IPS-20b (cell line): ENCODE results near the gene FES.
"Not testable (repeated sequence)": the region's sequence is repeated elsewhere in the genome, so short reads cannot be mapped to it uniquely, and the experiment has no call there.

Experiments used
- H3K27ac ChIP-seq: one replicate; pipeline ENCODE4 v1.5.1; 2013; ENCODE audit warnings: low read length
- H3K27me3 ChIP-seq: 2 replicates; pipeline ENCODE4 v1.6.1; 2013; ENCODE audit warnings: mild to moderate bottlenecking, low read length, inconsistent platforms; ENCODE audit not compliant: insufficient read depth
- H3K36me3 ChIP-seq: 2 replicates; pipeline ENCODE4 v1.6.1; 2013; ENCODE audit warnings: low read depth, mild to moderate bottlenecking, inconsistent platforms, low read length, moderate library complexity; ENCODE audit not compliant: insufficient read depth
- H3K4me1 ChIP-seq: 2 replicates; pipeline ENCODE4 v1.6.1; 2013; ENCODE audit warnings: mild to moderate bottlenecking, control low read depth, inconsistent platforms, low read length, moderate library complexity; ENCODE audit not compliant: insufficient read depth
- H3K4me3 ChIP-seq: 2 replicates; pipeline ENCODE4 v1.5.1; 2013; ENCODE audit warnings: mild to moderate bottlenecking, low read length, inconsistent platforms
- H3K9ac ChIP-seq: 2 replicates; pipeline ENCODE4 v1.6.1; 2013; ENCODE audit warnings: low read depth, mild to moderate bottlenecking, inconsistent platforms, low read length, moderate library complexity
- H3K9me3 ChIP-seq: 2 replicates; pipeline ENCODE4 v1.6.1; 2013; ENCODE audit warnings: mild to moderate bottlenecking, low read depth, low read length, inconsistent platforms; ENCODE audit not compliant: insufficient read depth

FES gene

GRCh38 chr15:90915808-90916440, 31.6 kb downstream of the FES start:
- no peak overlapping the region for H3K27ac ChIP-seq
- no peak overlapping the region for H3K4me3 ChIP-seq
- H3K9me3 ChIP-seq: no peaks in the 10 kb centered on the region
- H3K36me3 ChIP-seq: peaks cover 21% of the 10 kb centered on the region
- no peaks in the 10 kb centered on the region for H3K4me1 ChIP-seq
- H3K9ac ChIP-seq: no peak overlapping the region
- H3K27me3 ChIP-seq: no peaks in the 10 kb centered on the region

GRCh38 chr15:90916461-90916860, 32.2 kb downstream of the FES start:
- Histone ChIP-seq H3K4me3 (no peak overlapping the region), H3K9me3 (no peaks in the 10 kb centered on the region), H3K27ac (no peak overlapping the region), H3K4me1 (no peaks in the 10 kb centered on the region), H3K27me3 (no peaks in the 10 kb centered on the region), H3K36me3 (peaks cover 25% of the 10 kb centered on the region), H3K9ac (no peak overlapping the region)

- Histone ChIP-seq H3K9me3 (no peaks in the 10 kb centered on the region), H3K4me1 (no peaks in the 10 kb centered on the region), H3K27ac (no peak overlapping the region), H3K9ac (no peak overlapping the region), H3K4me3 (no peak overlapping the region), H3K36me3 (peaks cover 25% of the 10 kb centered on the region), H3K27me3 (no peaks in the 10 kb centered on the region)
These were observed 33.3 kb downstream of the FES start for GRCh38 chr15:90917569-90917968.

GRCh38 chr15:90918034-90918788, 33.9 kb downstream of the FES start:
- no peak overlapping the region for H3K9ac ChIP-seq
- H3K27ac ChIP-seq: no peak overlapping the region
- no peaks in the 10 kb centered on the region for H3K27me3 ChIP-seq
- peaks cover 20% of the 10 kb centered on the region for H3K36me3 ChIP-seq
- H3K4me3 ChIP-seq: no peak overlapping the region
- H3K4me1 ChIP-seq: no peaks in the 10 kb centered on the region
- H3K9me3 ChIP-seq: no peaks in the 10 kb centered on the region

- no peaks in the 10 kb centered on the region for H3K9me3 ChIP-seq
- peaks cover 17% of the 10 kb centered on the region for H3K36me3 ChIP-seq
- no peaks in the 10 kb centered on the region for H3K27me3 ChIP-seq
- H3K9ac ChIP-seq: no peak overlapping the region
- H3K27ac ChIP-seq: no peak overlapping the region
- H3K4me3 ChIP-seq: no peak overlapping the region
- H3K4me1 ChIP-seq: no peaks in the 10 kb centered on the region
These were observed 34.5 kb downstream of the FES start for GRCh38 chr15:90918835-90919234.

GRCh38 chr15:90921887-90922286, 37.6 kb downstream of the FES start:
- no peaks in the 10 kb centered on the region for H3K9me3 ChIP-seq
- H3K36me3 ChIP-seq: peaks cover 17% of the 10 kb centered on the region
- H3K27ac ChIP-seq: no peak overlapping the region
- H3K9ac ChIP-seq: no peak overlapping the region
- H3K4me3 ChIP-seq: no peak overlapping the region
- no peaks in the 10 kb centered on the region for H3K4me1 ChIP-seq
- no peaks in the 10 kb centered on the region for H3K27me3 ChIP-seq

GRCh38 chr15:90922712-90923322, 38.5 kb downstream of the FES start:
- not testable (repeated sequence) for H3K4me1 ChIP-seq, H3K27me3 ChIP-seq, H3K4me3 ChIP-seq, H3K27ac ChIP-seq, H3K9ac ChIP-seq, H3K9me3 ChIP-seq
- peaks cover 17% of the 10 kb centered on the region for H3K36me3 ChIP-seq

GRCh38 chr15:90924375-90924774, 40.1 kb downstream of the FES start:
- H3K27ac ChIP-seq: no peak overlapping the region
- H3K36me3 ChIP-seq: peaks cover 10% of the 10 kb centered on the region; the same call in 1 of the 2 replicates
- no peaks in the 10 kb centered on the region for H3K9me3 ChIP-seq
- no peak overlapping the region for H3K4me3 ChIP-seq
- no peaks in the 10 kb centered on the region for H3K4me1 ChIP-seq
- no peaks in the 10 kb centered on the region for H3K27me3 ChIP-seq
- H3K9ac ChIP-seq: no peak overlapping the region

GRCh38 chr15:90926766-90927165, 42.5 kb downstream of the FES start:
- H3K4me1 ChIP-seq, H3K9me3 ChIP-seq, H3K27me3 ChIP-seq, H3K27ac ChIP-seq, H3K9ac ChIP-seq, H3K36me3 ChIP-seq, H3K4me3 ChIP-seq: not testable (repeated sequence)

- not testable (repeated sequence) for H3K27ac ChIP-seq, H3K4me1 ChIP-seq, H3K4me3 ChIP-seq, H3K9me3 ChIP-seq, H3K36me3 ChIP-seq, H3K27me3 ChIP-seq, H3K9ac ChIP-seq
These were observed 43.8 kb downstream of the FES start for GRCh38 chr15:90928106-90928505.

GRCh38 chr15:90929246-90930019, 45.1 kb downstream of the FES start:
- Histone ChIP-seq H3K9me3 (no peaks in the 10 kb centered on the region), H3K27ac (no peak overlapping the region), H3K27me3 (peaks cover 16% of the 10 kb centered on the region), H3K36me3 (no peaks in the 10 kb centered on the region), H3K9ac (no peak overlapping the region), H3K4me1 (peaks cover 2% of the 10 kb centered on the region; the same call in 1 of the 2 replicates), H3K4me3 (no peak overlapping the region)
